HG03159 (cell line): ENCODE measurements around the gene COBL.

Source experiments
- ATAC-seq: cut with Tn5 transposase; IDR thresholded peaks from one replicate; pipeline ENCODE4 v1.9.1; 2021; ENCODE audit warnings: mild to moderate bottlenecking, moderate library complexity; ENCODE audit not compliant: unreplicated experiment

COBL gene

GRCh38 chr7:51152706-51153200 lies 163.9 kb downstream of the COBL start:
- no peak for ATAC-seq

- no peak for ATAC-seq
Measured at GRCh38 chr7:51151455-51151854, 165.2 kb downstream of the COBL start.

- ATAC-seq, result no peak
Measured at GRCh38 chr7:51150193-51150592, 166.4 kb downstream of the COBL start.

- ATAC-seq, result no peak
Measured at GRCh38 chr7:51148216-51148615, 168.4 kb downstream of the COBL start.

- no peak for ATAC-seq
Measured at GRCh38 chr7:51146816-51147586, 169.6 kb downstream of the COBL start.

GRCh38 chr7:51144178-51144577 lies 172.4 kb downstream of the COBL start:
- ATAC-seq, result no peak

GRCh38 chr7:51142741-51143385 lies 173.7 kb downstream of the COBL start:
- ATAC-seq, result no peak

GRCh38 chr7:51141451-51142003 lies 175.1 kb downstream of the COBL start:
- no peak for ATAC-seq

- ATAC-seq, result no peak
Measured at GRCh38 chr7:51140199-51141164, 176.1 kb downstream of the COBL start.

GRCh38 chr7:51139796-51140195 lies 176.8 kb downstream of the COBL start:
- ATAC-seq, result no peak

- no peak for ATAC-seq
Measured at GRCh38 chr7:51138123-51139085, 178.2 kb downstream of the COBL start.

- ATAC-seq, result no peak
Measured at GRCh38 chr7:51135576-51135975, 181.0 kb downstream of the COBL start.

GRCh38 chr7:51134013-51134441 lies 182.6 kb downstream of the COBL start:
- ATAC-seq, result no peak

GRCh38 chr7:51132661-51133060 lies 183.9 kb downstream of the COBL start:
- no peak for ATAC-seq

- no peak for ATAC-seq
Measured at GRCh38 chr7:51129527-51130472, 186.8 kb downstream of the COBL start.

- ATAC-seq, result no peak
Measured at GRCh38 chr7:51128545-51129435, 187.8 kb downstream of the COBL start.

- no peak for ATAC-seq
Measured at GRCh38 chr7:51127618-51127904, 189.0 kb downstream of the COBL start.
